Measurements from ENCODE around the gene MPPE1. TPM values are rescaled to one million over a fixed set of nuclear protein-coding genes. Genes with fewer than 3 reads are reported as not detected.
"Not testable (repeated sequence)": the region's sequence is repeated elsewhere in the genome, so short reads cannot be mapped to it uniquely, and the experiment has no call there.

The MPPE1 gene
- total RNA-seq, 4 donors from 2014 or later = 19.5 to 33.8 (median 21.4) TPM

DNA sequence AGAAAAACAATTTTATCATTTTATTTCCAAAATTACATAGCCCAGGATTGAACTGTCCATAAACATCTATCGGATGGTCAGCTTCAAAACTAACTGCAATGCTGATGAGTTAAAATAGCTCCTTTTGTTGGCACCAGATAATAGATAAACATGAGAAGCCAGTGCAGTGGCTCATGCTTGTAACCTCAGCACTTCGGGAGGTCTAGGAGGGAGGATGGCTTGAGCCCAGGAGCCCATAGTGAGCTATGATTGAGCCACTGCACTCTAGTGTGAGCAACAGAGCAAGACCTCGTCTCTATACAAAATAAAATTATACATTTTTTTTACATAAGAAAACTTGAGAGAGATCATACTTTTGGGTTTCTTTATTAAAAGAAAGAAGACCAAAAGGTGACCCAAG lies 38.6 kb upstream of the MPPE1 start:
- 18 to 20% methylated on average over 3 of the region's 3 CpGs for WGBS, 2 donors (ENCODE audit: low coverage in 1 of 2)
- TF ChIP-seq, protein P1, sequence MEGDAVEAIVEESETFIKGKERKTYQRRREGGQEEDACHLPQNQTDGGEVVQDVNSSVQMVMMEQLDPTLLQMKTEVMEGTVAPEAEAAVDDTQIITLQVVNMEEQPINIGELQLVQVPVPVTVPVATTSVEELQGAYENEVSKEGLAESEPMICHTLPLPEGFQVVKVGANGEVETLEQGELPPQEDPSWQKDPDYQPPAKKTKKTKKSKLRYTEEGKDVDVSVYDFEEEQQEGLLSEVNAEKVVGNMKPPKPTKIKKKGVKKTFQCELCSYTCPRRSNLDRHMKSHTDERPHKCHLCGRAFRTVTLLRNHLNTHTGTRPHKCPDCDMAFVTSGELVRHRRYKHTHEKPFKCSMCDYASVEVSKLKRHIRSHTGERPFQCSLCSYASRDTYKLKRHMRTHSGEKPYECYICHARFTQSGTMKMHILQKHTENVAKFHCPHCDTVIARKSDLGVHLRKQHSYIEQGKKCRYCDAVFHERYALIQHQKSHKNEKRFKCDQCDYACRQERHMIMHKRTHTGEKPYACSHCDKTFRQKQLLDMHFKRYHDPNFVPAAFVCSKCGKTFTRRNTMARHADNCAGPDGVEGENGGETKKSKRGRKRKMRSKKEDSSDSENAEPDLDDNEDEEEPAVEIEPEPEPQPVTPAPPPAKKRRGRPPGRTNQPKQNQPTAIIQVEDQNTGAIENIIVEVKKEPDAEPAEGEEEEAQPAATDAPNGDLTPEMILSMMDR (IDR thresholded peaks at IDR 0.05) = no peak
- TF ChIP-seq POLR2A (IDR thresholded peaks at IDR 0.05) (no peak), EP300 (IDR thresholded peaks at IDR 0.05) (no peak), POLR2AphosphoS5 (IDR thresholded peaks at IDR 0.05) (no peak)
- peak overlapping the region; percentile 12 to 59 for H3K4me3 ChIP-seq
- H3K27ac ChIP-seq = peak overlapping the region; percentile 92 to 99 (median 96)
- no peaks in the 10 kb centered on the region for H3K36me3 ChIP-seq
- H3K9me3 ChIP-seq = no peaks in the 10 kb centered on the region
- peak; percentile 46 for ATAC-seq
- peaks cover 7 to 47% (median 10%) of the 10 kb centered on the region in 3 donors for H3K4me1 ChIP-seq
- no peaks in the 10 kb centered on the region for H3K27me3 ChIP-seq

GRCh38 chr18:11945834-11946659 lies 37.9 kb upstream of the MPPE1 start:
- H3K27me3 ChIP-seq, H3K9me3 ChIP-seq, H3K4me3 ChIP-seq, ATAC-seq, H3K36me3 ChIP-seq: not testable (repeated sequence)
- WGBS, 2 donors (ENCODE audit: low coverage in 1 of 2) = 85% methylated on average over 10 to 13 of the region's 22 CpGs
- peaks cover 7 to 42% (median 10%) of the 10 kb centered on the region in 3 donors for H3K4me1 ChIP-seq
- H3K27ac ChIP-seq = peak overlapping the region; percentile 92 to 99 (median 96)

- H3K27me3 ChIP-seq = no peaks in the 10 kb centered on the region
- no peak overlapping the region for H3K27ac ChIP-seq
- H3K36me3 ChIP-seq = no peaks in the 10 kb centered on the region
- 76 to 89% methylated on average over 4 to 5 of the region's 5 CpGs for WGBS, 2 donors (ENCODE audit: low coverage in 1 of 2)
- peaks cover 7 to 37% (median 10%) of the 10 kb centered on the region in 3 donors for H3K4me1 ChIP-seq
- TF ChIP-seq EP300 (IDR thresholded peaks at IDR 0.05) (no peak), POLR2A (IDR thresholded peaks at IDR 0.05) (no peak), POLR2AphosphoS5 (IDR thresholded peaks at IDR 0.05) (no peak)
- TF ChIP-seq, protein P1 (IDR thresholded peaks at IDR 0.05) = no peak
- ATAC-seq = no peak
- no peaks in the 10 kb centered on the region for H3K9me3 ChIP-seq
- H3K4me3 ChIP-seq = no peak overlapping the region
Observed at GRCh38 chr18:11944786-11945185, 36.7 kb upstream of the MPPE1 start.

GRCh38 chr18:11944252-11944651 lies 36.1 kb upstream of the MPPE1 start:
- no peak overlapping the region for H3K27ac ChIP-seq
- no peak overlapping the region for H3K4me3 ChIP-seq
- no peaks in the 10 kb centered on the region for H3K9me3 ChIP-seq
- no peaks in the 10 kb centered on the region for H3K27me3 ChIP-seq
- TF ChIP-seq POLR2AphosphoS5 (IDR thresholded peaks at IDR 0.05) = no peak
- TF ChIP-seq, protein P1 (IDR thresholded peaks at IDR 0.05) = no peak
- WGBS, 2 donors (ENCODE audit: low coverage in 1 of 2) = 75 to 77% methylated on average over 3 to 4 of the region's 4 CpGs
- no peak for ATAC-seq
- H3K4me1 ChIP-seq = peaks cover 7 to 32% (median 7%) of the 10 kb centered on the region in 3 donors
- H3K36me3 ChIP-seq = no peaks in the 10 kb centered on the region

GRCh38 chr18:11943551-11943950 lies 35.4 kb upstream of the MPPE1 start:
- Histone ChIP-seq H3K27ac (peak overlapping the region in 1 of 4 donors; percentile 3), H3K9me3 (no peaks in the 10 kb centered on the region), H3K36me3 (no peaks in the 10 kb centered on the region), H3K4me1 (peaks cover 7 to 25% (median 7%) of the 10 kb centered on the region in 3 donors), H3K27me3 (no peaks in the 10 kb centered on the region), H3K4me3 (no peak overlapping the region)
- no CpG with 5 or more reads among the region's 6 CpGs for WGBS, 2 donors (ENCODE audit: low coverage in 1 of 2)
- ATAC-seq = no peak
- TF ChIP-seq POLR2AphosphoS5 (IDR thresholded peaks at IDR 0.05) (no peak), EP300 (IDR thresholded peaks at IDR 0.05) (no peak)
- TF ChIP-seq, protein P1 (IDR thresholded peaks at IDR 0.05) = no peak

Data from gastroesophageal sphincter (tissue), 4 donors.